Ramos (cell line): ENCODE results near the gene GPC1.
"Not testable (repeated sequence)": the region's sequence is repeated elsewhere in the genome, so short reads cannot be mapped to it uniquely, and the experiment has no call there.

Source experiments
- in situ Hi-C: fragments of 300-500 bp; cut with MboI; formaldehyde crosslinking; loops from one replicate; pipeline ENCODE4 v1.14.3; 2022; ENCODE audit warnings: low sequenced_read_pairs; ENCODE audit not compliant: unreplicated experiment

GPC1 gene

GRCh38 chr2:240435457-240435947, at the start of gene GPC1:
Gene GPC1 (plus strand): TSS chr2:240435663. CDS start chr2:240435919, 256 bp downstream.
- in situ Hi-C loops = loop anchor here (5.0 kb wide), 1 partner anchor 208 kb away; no protein-coding TSS in a partner anchor

- in situ Hi-C loops = no loop called here
Observed at GRCh38 chr2:240386326-240386725, 49.1 kb upstream of the GPC1 start.

- in situ Hi-C loops = not testable (repeated sequence)
Observed at GRCh38 chr2:240386743-240387142, 48.7 kb upstream of the GPC1 start.

- in situ Hi-C loops = no loop called here
Observed at GRCh38 chr2:240387325-240387668, 48.2 kb upstream of the GPC1 start.

GRCh38 chr2:240387669-240388358, 47.6 kb upstream of the GPC1 start:
- in situ Hi-C loops = no loop called here

- in situ Hi-C loops = no loop called here
Observed at GRCh38 chr2:240388471-240389301, 46.8 kb upstream of the GPC1 start.

- in situ Hi-C loops = no loop called here
Observed at GRCh38 chr2:240389302-240389805, 46.1 kb upstream of the GPC1 start.

GRCh38 chr2:240390091-240391073, 45.1 kb upstream of the GPC1 start:
- in situ Hi-C loops = no loop called here

- in situ Hi-C loops = no loop called here
Observed at GRCh38 chr2:240391111-240392051, 44.1 kb upstream of the GPC1 start.

- in situ Hi-C loops = no loop called here
Observed at GRCh38 chr2:240392084-240392947, 43.1 kb upstream of the GPC1 start.

GRCh38 chr2:240392948-240393830, 42.3 kb upstream of the GPC1 start:
- in situ Hi-C loops = no loop called here

GRCh38 chr2:240393831-240394410, 41.5 kb upstream of the GPC1 start:
- in situ Hi-C loops = no loop called here

- in situ Hi-C loops = no loop called here
Observed at GRCh38 chr2:240394549-240394948, 40.9 kb upstream of the GPC1 start.

GRCh38 chr2:240395448-240395847, 40.0 kb upstream of the GPC1 start:
- in situ Hi-C loops = no loop called here

- in situ Hi-C loops = no loop called here
Observed at GRCh38 chr2:240395896-240396622, 39.4 kb upstream of the GPC1 start.
